Panc1 (cell line): ENCODE results near the gene NT5C1A.

Experiments
- CTCF ChIP-seq: fragments of 450-650 bp; IDR thresholded peaks from 2 replicates; pipeline ENCODE4 v1.5.1; 2017; ENCODE audit warnings: mild to moderate bottlenecking
- POLR2AphosphoS5 ChIP-seq: IDR thresholded peaks from 2 replicates; pipeline ENCODE4 v1.6.1; 2012; ENCODE audit warnings: mild to moderate bottlenecking, low read depth, low read length, moderate library complexity
- REST ChIP-seq, 2 experiments: IDR thresholded peaks; 2 replicates each; pipeline ENCODE4 v1.6.1; 2011 to 2012; ENCODE audit warnings: low read depth in 2 of 2, control low read depth in 1 of 2, low read length in 1 of 2, mild to moderate bottlenecking in 1 of 2, moderate library complexity in 1 of 2; ENCODE audit not compliant: insufficient read depth in 1 of 2

DNA sequence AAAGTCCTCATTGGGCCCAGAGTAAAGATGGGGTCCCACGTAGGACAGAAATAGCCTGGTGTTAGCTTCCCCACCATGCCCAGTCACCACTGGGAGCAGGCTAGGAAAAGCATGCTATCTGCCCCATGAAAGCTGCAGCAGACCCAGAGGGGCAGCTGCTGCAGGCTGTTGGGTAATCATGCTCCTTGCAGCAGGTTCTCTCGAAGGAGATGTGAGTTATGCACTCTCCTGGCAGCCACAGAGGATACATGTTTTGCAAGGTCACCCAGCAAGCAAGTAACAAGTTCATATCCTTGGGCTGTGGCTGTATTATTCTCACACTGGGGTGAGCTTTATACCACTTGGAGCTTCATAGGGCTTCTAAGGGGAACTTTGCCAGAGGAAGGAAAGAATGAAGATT, 23.4 kb downstream of the NT5C1A start:
- TF ChIP-seq CTCF (no peak), POLR2AphosphoS5 (no peak), REST (IDR thresholded peaks at IDR 0.05; ENCODE audit: insufficient read depth in 1 of 2, low read depth in 2 of 2, low read length in 1 of 2) (no peak)
